NCI-H526 (cell line): ENCODE measurements around the gene TNPO1.
"Not testable (repeated sequence)": the region's sequence is repeated elsewhere in the genome, so short reads cannot be mapped to it uniquely, and the experiment has no call there.

Experiments used
- DNase-seq, 2 experiments: peaks; one replicate each; lab custom pipeline; 2025; lab: John Stamatoyannopoulos, UW

TNPO1 gene

DNA sequence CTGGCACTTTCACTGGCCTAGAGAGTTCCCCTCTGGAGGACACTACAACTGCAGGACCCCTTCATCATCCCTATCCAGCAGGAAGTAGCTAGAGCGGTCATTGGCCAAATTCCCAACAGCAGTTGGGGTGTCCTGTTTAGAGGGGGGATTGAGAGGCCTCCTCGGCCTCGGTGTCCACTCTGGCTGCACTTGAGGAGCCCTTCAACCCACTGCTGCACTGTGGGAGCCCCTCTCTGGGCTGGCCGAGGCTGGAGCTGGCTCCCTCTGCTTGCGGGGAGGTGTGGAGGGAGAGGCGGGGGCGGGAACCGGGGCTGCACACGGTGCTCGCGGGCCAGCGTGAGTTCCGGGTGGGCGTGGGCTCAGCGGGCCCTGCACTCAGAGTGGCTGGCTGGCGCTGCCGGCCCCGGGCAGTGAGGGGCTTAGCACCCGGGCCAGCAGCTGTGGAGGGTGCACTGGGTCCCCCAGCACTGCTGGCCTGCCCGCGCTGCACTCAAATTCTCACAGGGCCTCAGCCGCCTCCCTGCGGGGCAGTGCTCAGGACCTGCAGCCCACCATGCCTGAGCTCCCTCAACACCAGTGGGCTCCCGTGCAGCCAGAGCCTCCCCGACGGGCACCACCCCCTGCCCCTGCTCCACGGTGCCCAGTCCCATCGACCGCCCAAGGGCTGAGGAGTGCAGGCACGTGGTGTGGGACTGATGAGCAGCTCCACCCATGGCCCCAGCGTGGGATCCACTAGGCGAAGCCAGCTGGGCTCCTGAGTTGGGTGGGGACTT lies 118.7 kb downstream of the TNPO1 start:
- not testable (repeated sequence) for DNase-seq

- no peak for DNase-seq
Measured at GRCh38 chr5:72936893-72937292, 120.4 kb downstream of the TNPO1 start.

- DNase-seq: no peak
Measured at GRCh38 chr5:72937517-72938061, 121.1 kb downstream of the TNPO1 start.

DNA sequence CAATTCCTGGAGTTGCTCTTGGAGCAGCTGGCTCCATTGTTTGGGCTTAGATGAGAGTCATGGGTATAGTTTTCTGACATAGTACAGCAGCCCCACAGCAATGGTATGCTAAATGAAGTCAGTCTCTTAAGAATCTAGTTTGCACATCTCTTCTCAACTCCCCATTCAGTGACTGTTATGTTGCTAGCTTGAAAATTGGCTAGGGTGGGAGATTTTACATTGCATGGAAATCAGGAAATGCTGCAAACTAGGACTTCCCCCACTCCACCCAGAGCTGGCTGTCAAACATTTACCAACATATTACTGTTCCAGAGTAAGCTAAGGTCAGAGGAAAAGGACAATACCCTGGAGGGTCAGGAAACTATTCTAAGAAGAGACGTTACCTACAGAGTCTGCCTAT lies 121.7 kb downstream of the TNPO1 start:
- no peak for DNase-seq

- no peak for DNase-seq
Measured at GRCh38 chr5:72940082-72940481, 123.6 kb downstream of the TNPO1 start.

- DNase-seq: no peak
Measured at GRCh38 chr5:72943307-72943706, 126.8 kb downstream of the TNPO1 start.

DNA sequence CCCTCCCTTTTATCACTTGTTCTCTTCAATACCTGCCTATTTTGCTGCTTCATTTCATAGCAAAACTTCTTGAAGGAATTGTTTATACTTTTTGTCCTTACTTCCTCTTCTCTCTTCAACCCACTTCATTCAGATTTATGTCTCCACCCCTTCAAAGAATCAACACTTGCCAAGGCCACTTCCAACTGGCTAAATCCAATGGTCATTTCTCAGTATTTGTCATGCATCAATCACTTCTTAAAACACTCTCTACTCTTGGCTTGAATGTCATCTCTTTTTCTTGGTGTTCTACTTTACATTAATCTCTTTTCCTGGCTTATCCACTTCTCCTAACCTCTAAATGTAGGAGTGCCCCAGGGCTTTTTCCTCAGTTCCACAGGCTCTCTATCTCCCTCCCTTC lies 131.0 kb downstream of the TNPO1 start:
- no peak for DNase-seq

- no peak for DNase-seq
Measured at GRCh38 chr5:72949481-72949880, 133.0 kb downstream of the TNPO1 start.

GRCh38 chr5:72951671-72952468 lies 135.4 kb downstream of the TNPO1 start:
- DNase-seq: peak; percentile 33 to 66

DNA sequence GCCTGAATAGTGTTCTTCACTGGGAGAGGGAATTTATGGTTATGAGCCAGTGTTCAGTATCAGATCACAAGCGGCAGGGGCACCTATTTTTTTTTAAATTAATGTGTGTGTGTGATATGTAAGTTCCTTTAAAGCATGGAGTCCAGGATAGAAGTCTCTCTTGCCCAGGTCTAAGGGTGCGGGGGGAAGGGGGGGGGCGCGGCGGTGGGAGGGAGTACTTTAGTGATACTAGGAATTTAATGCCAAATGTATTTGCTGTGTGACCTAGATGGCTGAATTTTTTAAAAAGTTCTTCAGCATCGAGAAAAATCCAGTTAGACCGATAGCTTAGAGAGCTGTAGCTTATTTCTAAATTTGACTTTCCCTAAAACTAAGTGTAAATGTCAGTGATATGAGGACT lies 137.9 kb downstream of the TNPO1 start:
- no peak for DNase-seq

DNA sequence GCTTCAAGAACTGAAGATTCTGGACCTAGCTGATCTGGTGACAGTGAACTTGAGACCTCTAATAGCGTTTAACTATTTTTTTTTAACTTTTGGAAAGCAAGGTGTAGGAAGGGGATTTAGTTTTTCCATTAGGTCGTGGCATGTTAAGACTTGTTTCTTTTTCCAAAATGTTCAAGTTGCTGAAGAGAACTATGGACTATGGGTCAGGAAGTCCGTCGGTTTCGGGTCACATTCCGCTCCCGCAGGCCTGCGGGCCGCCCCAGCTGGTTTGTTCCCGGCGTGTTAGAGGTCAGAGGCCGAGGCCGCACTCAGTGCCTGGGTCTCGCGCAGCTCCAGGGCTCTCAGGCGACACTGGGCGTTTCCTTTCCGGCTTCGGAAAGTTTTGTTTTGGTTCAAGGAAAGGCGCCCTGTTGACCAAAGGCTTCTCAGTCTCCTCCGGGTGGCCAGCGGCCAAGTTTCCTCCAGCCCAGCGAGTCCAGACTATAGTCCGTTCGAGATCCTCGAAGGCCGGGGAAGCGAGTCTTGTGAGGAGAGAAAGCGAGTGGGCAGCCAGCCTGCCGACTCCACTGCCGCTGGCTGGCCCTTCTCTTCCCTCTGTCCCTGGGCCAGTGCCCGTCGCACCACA lies 138.8 kb downstream of the TNPO1 start:
- DNase-seq: peak in 1 of 2 experiments; percentile 21

- DNase-seq: peak; percentile 77 to 94
Measured at GRCh38 chr5:72955768-72956323, 139.4 kb downstream of the TNPO1 start, which contains the start of gene FCHO2. TSS of gene FCHO2 (plus strand) at chr5:72956041. CDS start at chr5:72956097, 56 bp downstream.

DNA sequence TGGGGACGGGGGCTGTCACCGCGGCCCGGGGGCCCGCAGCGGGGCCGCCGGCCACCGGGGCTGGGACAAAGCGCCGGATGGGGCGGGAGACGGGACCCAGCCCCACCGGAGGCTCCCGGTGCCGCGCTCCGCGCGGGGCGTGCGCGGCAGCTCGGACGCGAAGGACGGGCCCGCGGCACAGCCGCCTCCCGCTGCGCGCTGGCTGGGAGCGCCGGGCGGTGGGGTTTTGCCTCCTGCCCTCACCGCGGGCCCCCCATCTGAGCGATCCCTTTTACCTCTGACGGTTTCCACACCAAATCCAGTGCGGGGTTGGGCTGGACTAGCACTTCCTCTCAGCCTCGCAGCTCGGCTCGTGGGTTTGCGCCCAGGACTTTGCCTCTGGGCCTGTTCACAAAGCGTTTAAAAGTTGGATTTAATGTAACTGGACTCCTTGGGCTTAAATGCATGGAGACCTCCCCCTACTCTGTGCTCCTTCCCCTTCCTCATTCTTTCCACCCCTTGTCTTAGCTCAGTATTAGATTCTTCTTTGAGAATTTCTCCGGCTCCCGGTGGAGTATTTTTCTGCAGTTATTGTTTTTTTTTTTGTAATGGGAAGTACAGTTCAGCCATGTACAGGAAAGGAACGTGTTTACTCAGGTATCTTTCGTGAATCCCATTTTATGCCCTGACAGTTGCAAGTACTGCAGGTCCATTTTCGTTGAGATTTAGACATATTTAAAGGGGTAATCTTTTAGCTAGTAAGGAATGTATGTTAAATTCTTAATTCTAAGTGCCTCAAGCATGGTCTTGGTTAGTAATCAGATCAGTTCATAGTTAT lies 140.1 kb downstream of the TNPO1 start:
- peak; percentile 35 to 69 for DNase-seq

- DNase-seq: no peak
Measured at GRCh38 chr5:72957337-72957736, 140.9 kb downstream of the TNPO1 start.

DNA sequence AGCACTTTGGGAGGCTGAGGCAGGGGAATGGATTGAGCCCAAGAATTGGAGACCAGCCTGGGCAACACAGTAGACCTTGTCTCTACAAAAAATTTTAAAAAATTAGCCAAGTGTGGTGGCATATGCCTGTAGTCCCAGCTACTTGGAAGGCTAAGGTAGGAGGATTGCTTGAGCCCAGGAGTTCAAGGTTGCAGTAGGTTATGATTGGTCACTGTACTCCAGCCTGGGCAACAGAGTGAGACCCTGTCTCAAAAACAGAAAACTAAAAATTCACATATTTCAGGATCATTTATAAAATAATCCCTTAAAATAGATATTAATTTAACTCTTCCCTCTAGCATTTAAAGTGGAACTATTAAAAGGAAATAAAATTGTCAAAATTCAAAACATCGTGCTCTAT lies 142.8 kb downstream of the TNPO1 start:
- DNase-seq: no peak
